Fibroblast of lung (primary cell): ENCODE results near the gene INSR. TPM values are rescaled to one million over a fixed set of nuclear protein-coding genes. Genes with fewer than 3 reads are reported as not detected.

ENCODE experiments used
- DNase-seq, 2 donors: peaks; one replicate each; pipeline versions ENCODE4 v3.0.0 to v3.0.0-alpha.2; 2010; ENCODE audit warnings: low read depth in 2 of 2
- H2AFZ ChIP-seq: 2 replicates; pipeline ENCODE4 v1.5.1; 2012; ENCODE audit warnings: low read length, control low read depth, inconsistent platforms
- H3K27ac ChIP-seq: 2 replicates; pipeline ENCODE4 v1.5.1; 2011; ENCODE audit warnings: low read length, control low read depth; ENCODE audit not compliant: insufficient read depth
- H3K27me3 ChIP-seq: 2 replicates; pipeline ENCODE4 v1.5.1; 2011; ENCODE audit warnings: mild to moderate bottlenecking, low read length; ENCODE audit not compliant: control insufficient read depth, insufficient read depth
- H3K36me3 ChIP-seq: 2 replicates; pipeline ENCODE4 v1.5.1; 2011; ENCODE audit warnings: low read length; ENCODE audit not compliant: control insufficient read depth, insufficient read depth
- H3K4me1 ChIP-seq: 2 replicates; pipeline ENCODE4 v1.5.1; 2011; ENCODE audit warnings: low read length; ENCODE audit not compliant: control insufficient read depth, insufficient read depth; ENCODE audit errors: extremely low read depth
- H3K4me2 ChIP-seq: 2 replicates; pipeline ENCODE4 v1.5.1; 2011; ENCODE audit warnings: low read length, control low read depth; ENCODE audit not compliant: insufficient read depth; ENCODE audit errors: extremely low read depth
- H3K4me3 ChIP-seq, 4 experiments: fragments of 200-600 bp in 1 of 4; sonication (generic) in 1 of 4; replicated peaks in 1 of 4; 2 replicates each; pipeline ENCODE4 v1.5.1; 2011 to 2016; ENCODE audit warnings: low read length in 4 of 4, low read depth in 3 of 4, mild to moderate bottlenecking in 3 of 4, control low read depth in 2 of 4, inconsistent platforms in 1 of 4, mixed read lengths in 1 of 4; ENCODE audit not compliant: insufficient read depth in 1 of 4; ENCODE audit errors: control extremely low read depth in 1 of 4
- H3K79me2 ChIP-seq: 2 replicates; pipeline ENCODE4 v1.5.1; 2012; ENCODE audit warnings: mild to moderate bottlenecking, low read length, inconsistent platforms; ENCODE audit not compliant: control insufficient read depth, insufficient read depth
- H3K9ac ChIP-seq: 2 replicates; pipeline ENCODE4 v1.5.1; 2011; ENCODE audit warnings: mild to moderate bottlenecking, low read length, control low read depth; ENCODE audit not compliant: insufficient read depth
- H3K9me3 ChIP-seq: 2 replicates; pipeline ENCODE4 v1.5.1; 2012; ENCODE audit warnings: low read depth, low read length; ENCODE audit not compliant: control insufficient read depth, insufficient read depth
- H4K20me1 ChIP-seq: 2 replicates; pipeline ENCODE4 v1.5.1; 2011; ENCODE audit warnings: low read length; ENCODE audit not compliant: control insufficient read depth, insufficient read depth; ENCODE audit errors: extremely low read depth
- EZH2 ChIP-seq: IDR thresholded peaks from 2 replicates; pipeline ENCODE4 v1.5.1; 2012; ENCODE audit warnings: low read length, control low read depth, mild to moderate bottlenecking; ENCODE audit errors: missing control alignments
- polyA plus RNA-seq, 2 donors: library from polyadenylated mRNA; depleted of rRNA in 1 of 2; stranded (reverse) in 1 of 2; unstranded in 1 of 2; fragments of >200 nt; gene quantifications; 2 replicates each; pipeline ENCODE4 v1.2.1, GENCODE V29; 2011 to 2012; ENCODE audit warnings: missing spikeins in 1 of 2
- total RNA-seq: library from RNA; depleted of rRNA; stranded (reverse); fragments of >200 nt; gene quantifications from 2 replicates; pipeline ENCODE4 v1.2.1, GENCODE V29; 2014
- TF ChIP-seq, protein P1 (sequence below), 2 donors: IDR thresholded peaks in 1 of 2; conservative IDR thresholded peaks in 1 of 2; 1 replicate in 1 of 2; 2 replicates in 1 of 2; pipeline ENCODE4 v1.5.1; 2011 to 2012; ENCODE audit warnings: low read length in 2 of 2, control low read depth in 1 of 2, inconsistent platforms in 1 of 2, low read depth in 1 of 2, mild to moderate bottlenecking in 1 of 2

INSR gene
- total and polyA plus RNA-seq, 2 donors (not counting 1 experiment from before 2014, with no cell fraction given) = 3.7 to 23.9 TPM

GRCh38 chr19:7072541-7072940 is 221.7 kb downstream of the INSR start:
- Histone ChIP-seq H3K36me3 (peaks cover 29% of the 10 kb centered on the region), H2AFZ (no peak overlapping the region), H3K4me1 (no peaks in the 10 kb centered on the region), H3K4me3 (no peak overlapping the region), H3K27ac (no peak overlapping the region), H4K20me1 (no peaks in the 10 kb centered on the region), H3K9ac (no peak overlapping the region), H3K79me2 (peaks cover 9% of the 10 kb centered on the region), H3K9me3 (no peaks in the 10 kb centered on the region), H3K4me2 (no peak overlapping the region), H3K27me3 (no peaks in the 10 kb centered on the region)
- no peak for DNase-seq
- no peak for TF ChIP-seq EZH2
- TF ChIP-seq, protein P1, sequence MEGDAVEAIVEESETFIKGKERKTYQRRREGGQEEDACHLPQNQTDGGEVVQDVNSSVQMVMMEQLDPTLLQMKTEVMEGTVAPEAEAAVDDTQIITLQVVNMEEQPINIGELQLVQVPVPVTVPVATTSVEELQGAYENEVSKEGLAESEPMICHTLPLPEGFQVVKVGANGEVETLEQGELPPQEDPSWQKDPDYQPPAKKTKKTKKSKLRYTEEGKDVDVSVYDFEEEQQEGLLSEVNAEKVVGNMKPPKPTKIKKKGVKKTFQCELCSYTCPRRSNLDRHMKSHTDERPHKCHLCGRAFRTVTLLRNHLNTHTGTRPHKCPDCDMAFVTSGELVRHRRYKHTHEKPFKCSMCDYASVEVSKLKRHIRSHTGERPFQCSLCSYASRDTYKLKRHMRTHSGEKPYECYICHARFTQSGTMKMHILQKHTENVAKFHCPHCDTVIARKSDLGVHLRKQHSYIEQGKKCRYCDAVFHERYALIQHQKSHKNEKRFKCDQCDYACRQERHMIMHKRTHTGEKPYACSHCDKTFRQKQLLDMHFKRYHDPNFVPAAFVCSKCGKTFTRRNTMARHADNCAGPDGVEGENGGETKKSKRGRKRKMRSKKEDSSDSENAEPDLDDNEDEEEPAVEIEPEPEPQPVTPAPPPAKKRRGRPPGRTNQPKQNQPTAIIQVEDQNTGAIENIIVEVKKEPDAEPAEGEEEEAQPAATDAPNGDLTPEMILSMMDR (conservative IDR thresholded peaks at IDR 0.05 in 1 of 2, IDR thresholded peaks at IDR 0.05 in 1 of 2; ENCODE audit: low read depth in 1 of 2, low read length in 2 of 2) = no peak

DNA sequence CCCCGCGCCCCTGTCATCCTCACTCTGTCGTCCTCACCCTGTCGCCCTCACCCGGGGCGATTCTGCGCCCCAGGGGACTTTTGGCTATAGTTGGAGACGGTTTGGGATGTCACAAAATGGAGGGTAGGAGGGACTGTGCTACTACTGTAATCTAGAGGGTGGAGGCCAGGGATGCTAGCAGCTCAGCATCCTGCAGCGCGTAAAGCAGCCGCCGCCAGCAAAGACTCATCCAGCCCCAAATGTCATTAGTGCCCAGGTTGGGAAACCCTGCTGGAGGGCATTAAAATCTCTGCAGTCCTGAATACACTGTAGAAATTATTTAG is 224.3 kb downstream of the INSR start:
- Histone ChIP-seq H4K20me1 (no peaks in the 10 kb centered on the region), H3K27me3 (no peaks in the 10 kb centered on the region), H3K4me2 (peak overlapping the region; percentile 93), H3K4me3 (peak overlapping the region; percentile 93 to 100 (median 98)), H3K79me2 (peaks cover 9% of the 10 kb centered on the region), H3K36me3 (peaks cover 14% of the 10 kb centered on the region), H3K27ac (peak overlapping the region; percentile 86), H2AFZ (peak overlapping the region; percentile 83), H3K4me1 (no peaks in the 10 kb centered on the region), H3K9ac (peak overlapping the region; percentile 91), H3K9me3 (no peaks in the 10 kb centered on the region)
- TF ChIP-seq, protein P1 (conservative IDR thresholded peaks at IDR 0.05 in 1 of 2, IDR thresholded peaks at IDR 0.05 in 1 of 2; ENCODE audit: low read depth in 1 of 2, low read length in 2 of 2) = no peak
- no peak for TF ChIP-seq EZH2
- no peak for DNase-seq

DNA sequence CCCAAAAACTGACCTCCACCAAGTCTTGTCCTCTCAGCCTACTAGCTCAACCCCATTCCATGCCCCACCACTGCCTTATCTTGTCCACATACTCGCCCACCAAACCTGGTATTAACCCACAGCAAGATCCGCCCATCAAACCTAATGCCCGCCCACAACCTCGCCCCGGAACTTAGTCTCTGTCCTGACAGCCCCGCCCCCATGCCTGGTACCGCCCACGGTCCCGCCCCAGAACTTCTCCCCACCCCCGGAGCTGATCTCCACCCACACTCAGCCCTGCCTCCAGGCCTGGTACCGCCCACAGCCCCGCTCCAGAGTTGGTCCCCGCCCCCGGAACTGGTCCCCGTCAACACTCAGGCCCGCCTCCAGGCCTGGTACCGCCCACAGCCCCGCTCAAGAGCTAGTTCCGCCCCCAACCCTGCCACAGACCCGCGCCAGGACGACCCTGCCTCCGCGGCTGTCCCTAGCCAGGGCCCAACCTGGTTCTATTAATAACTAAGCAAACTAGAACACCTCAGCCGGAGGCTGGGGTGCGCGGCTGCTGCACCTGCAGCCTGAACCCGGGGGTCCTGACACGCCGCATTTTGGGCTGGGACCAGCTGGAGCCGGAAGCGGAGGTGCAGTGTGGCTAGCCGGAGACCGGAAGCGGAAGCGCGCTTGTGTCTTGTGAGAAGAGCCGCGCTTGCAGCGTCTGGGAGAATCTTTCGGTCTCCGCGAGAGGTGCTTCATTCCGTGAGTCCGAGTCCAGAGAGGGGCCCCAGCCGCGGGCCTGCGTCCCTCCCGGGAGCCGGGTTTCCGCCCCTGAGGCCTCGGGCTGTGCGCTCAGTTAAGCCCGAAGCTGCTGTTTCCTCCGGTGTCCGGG is 224.9 kb downstream of the INSR start, which contains the start of gene ZNF557:
Gene ZNF557, plus strand, starts transcription at position 662 of the 862 bp plus-strand sequence. CDS start 5,372 bp downstream, outside the sequence.
- Histone ChIP-seq H3K27ac (peak within 1 kb of the TSS; percentile 86), H3K79me2 (peaks cover 9% of the 10 kb centered on the region), H2AFZ (peak within 1 kb of the TSS; percentile 98), H3K4me2 (peak within 1 kb of the TSS; percentile 93), H3K4me1 (no peaks in the 10 kb centered on the region), H3K27me3 (no peaks in the 10 kb centered on the region), H4K20me1 (no peaks in the 10 kb centered on the region), H3K9ac (peak within 1 kb of the TSS; percentile 91), H3K36me3 (peaks cover 10% of the 10 kb centered on the region), H3K9me3 (no peaks in the 10 kb centered on the region), H3K4me3 (peak within 1 kb of the TSS; percentile 93 to 100 (median 98))
- TF ChIP-seq, protein P1 (conservative IDR thresholded peaks at IDR 0.05 in 1 of 2, IDR thresholded peaks at IDR 0.05 in 1 of 2; ENCODE audit: low read depth in 1 of 2, low read length in 2 of 2) = no peak
- TF ChIP-seq EZH2 = no peak
- DNase-seq = peak; percentile 96
